HEK293 (cell line): ENCODE data around the gene ZNF236.

ENCODE experiments used
- CTCF ChIA-PET: fragments of 350-600 bp; formaldehyde crosslinking; extraction: SDS; loops from one replicate; lab custom pipeline; 2021; ENCODE audit warnings: antibody characterized with exemption; lab: Yijun Ruan, JAX
- POLR2A ChIA-PET: fragments of 300-600 bp; formaldehyde crosslinking; extraction: SDS; loops from one replicate; lab custom pipeline; 2020; ENCODE audit warnings: antibody characterized with exemption, inconsistent platforms; lab: Yijun Ruan, JAX
- H3K27ac ChIP-seq: fragments of 200-500 bp; sonication (Bioruptor generic); 2 replicates; pipeline ENCODE4 v1.5.1; 2014; ENCODE audit warnings: low read depth, low read length, control low read depth, inconsistent platforms; ENCODE audit errors: extremely low read depth
- H3K36me3 ChIP-seq, 2 experiments: fragments of 200-500 bp in 1 of 2; sonication (Bioruptor generic) in 1 of 2; 1 replicate in 1 of 2; 2 replicates in 1 of 2; pipeline ENCODE4 v1.5.1; 2014 to 2017; ENCODE audit warnings: inconsistent platforms in 2 of 2, low read length in 2 of 2; ENCODE audit not compliant: control insufficient read depth in 2 of 2, insufficient read depth in 1 of 2
- H3K4me1 ChIP-seq: fragments of 200-500 bp; sonication (Bioruptor generic); 2 replicates; pipeline ENCODE4 v1.5.1; 2014; ENCODE audit warnings: mild to moderate bottlenecking, low read length, inconsistent platforms; ENCODE audit not compliant: control insufficient read depth, insufficient read depth
- H3K4me3 ChIP-seq: 2 replicates; pipeline ENCODE4 v1.5.1; 2011; ENCODE audit warnings: low read depth, mild to moderate bottlenecking, control low read depth, low read length, moderate library complexity
- H3K9me3 ChIP-seq: fragments of 200-500 bp; sonication (Bioruptor generic); 2 replicates; pipeline ENCODE4 v1.5.1; 2014; ENCODE audit warnings: low read depth, low read length, inconsistent platforms; ENCODE audit not compliant: control insufficient read depth, insufficient read depth
- BCL11B ChIP-seq: fragments of 450-650 bp; formaldehyde crosslinking; IDR thresholded peaks from 2 replicates; pipeline ENCODE4 v1.5.1; 2016; ENCODE audit warnings: low read depth, missing biosample characterization, missing genetic modification characterization
- GLI2 ChIP-seq: fragments of 450-650 bp; formaldehyde crosslinking; IDR thresholded peaks from 2 replicates; pipeline ENCODE4; 2017; ENCODE audit warnings: missing biosample characterization, missing genetic modification characterization, low read depth, borderline replicate concordance
- ZBTB17 ChIP-seq: fragments of 450-650 bp; formaldehyde crosslinking; IDR thresholded peaks from 2 replicates; pipeline ENCODE4 v1.5.1; 2016; ENCODE audit warnings: missing biosample characterization, missing genetic modification characterization
- ZBTB20 ChIP-seq: fragments of 450-650 bp; formaldehyde crosslinking; IDR thresholded peaks from 2 replicates; pipeline ENCODE4 v1.5.1; 2016; ENCODE audit warnings: missing biosample characterization, missing genetic modification characterization
- ZFP3 ChIP-seq: fragments of 450-650 bp; formaldehyde crosslinking; IDR thresholded peaks from 2 replicates; pipeline ENCODE4 v1.5.1; 2016; ENCODE audit warnings: low read depth, missing biosample characterization, missing genetic modification characterization
- ZIC2 ChIP-seq: fragments of 450-650 bp; formaldehyde crosslinking; IDR thresholded peaks from 2 replicates; pipeline ENCODE4 v1.5.1; 2016; ENCODE audit warnings: missing biosample characterization, missing genetic modification characterization
- ZNF174 ChIP-seq: fragments of 450-650 bp; formaldehyde crosslinking; IDR thresholded peaks from 2 replicates; pipeline ENCODE4 v1.5.0; 2017; ENCODE audit warnings: missing biosample characterization, mild to moderate bottlenecking, missing genetic modification characterization
- ZNF202 ChIP-seq: fragments of 450-650 bp; formaldehyde crosslinking; IDR thresholded peaks from 2 replicates; pipeline ENCODE4 v1.5.1; 2016; ENCODE audit warnings: missing biosample characterization, missing genetic modification characterization, borderline replicate concordance
- ZNF324 ChIP-seq: fragments of 450-650 bp; formaldehyde crosslinking; IDR thresholded peaks from 2 replicates; pipeline ENCODE4 v1.5.1; 2016; ENCODE audit warnings: missing biosample characterization, missing genetic modification characterization
- ZNF335 ChIP-seq: fragments of 450-650 bp; formaldehyde crosslinking; conservative IDR thresholded peaks from 2 replicates; pipeline ENCODE4 v1.5.1; 2016; ENCODE audit warnings: missing biosample characterization, missing genetic modification characterization
- ZNF629 ChIP-seq: fragments of 450-650 bp; formaldehyde crosslinking; IDR thresholded peaks from 2 replicates; pipeline ENCODE4 v1.5.1; 2017; ENCODE audit warnings: missing biosample characterization, missing genetic modification characterization
- ZNF707 ChIP-seq: fragments of 450-650 bp; formaldehyde crosslinking; IDR thresholded peaks from 2 replicates; pipeline ENCODE4 v1.5.1; 2016; ENCODE audit warnings: missing biosample characterization, missing genetic modification characterization
- ZNF776 ChIP-seq: fragments of 450-650 bp; formaldehyde crosslinking; IDR thresholded peaks from 2 replicates; pipeline ENCODE4 v1.5.0; 2017; ENCODE audit warnings: missing biosample characterization, missing genetic modification characterization, borderline replicate concordance
- ZNF792 ChIP-seq: fragments of 450-650 bp; formaldehyde crosslinking; IDR thresholded peaks from 2 replicates; pipeline ENCODE4 v1.5.1; 2016; ENCODE audit warnings: missing biosample characterization, missing genetic modification characterization
- ZNF830 ChIP-seq: fragments of 450-650 bp; IDR thresholded peaks from 2 replicates; pipeline ENCODE4 v1.5.0; 2018; ENCODE audit warnings: missing biosample characterization, missing genetic modification characterization, low read depth, mild to moderate bottlenecking, moderate library complexity
- TF ChIP-seq, protein P1 (sequence below): fragments of 450-650 bp; formaldehyde crosslinking; IDR thresholded peaks from 2 replicates; pipeline ENCODE4 v1.5.1; 2017; ENCODE audit warnings: missing biosample characterization, missing genetic modification characterization

Gene ZNF236

DNA sequence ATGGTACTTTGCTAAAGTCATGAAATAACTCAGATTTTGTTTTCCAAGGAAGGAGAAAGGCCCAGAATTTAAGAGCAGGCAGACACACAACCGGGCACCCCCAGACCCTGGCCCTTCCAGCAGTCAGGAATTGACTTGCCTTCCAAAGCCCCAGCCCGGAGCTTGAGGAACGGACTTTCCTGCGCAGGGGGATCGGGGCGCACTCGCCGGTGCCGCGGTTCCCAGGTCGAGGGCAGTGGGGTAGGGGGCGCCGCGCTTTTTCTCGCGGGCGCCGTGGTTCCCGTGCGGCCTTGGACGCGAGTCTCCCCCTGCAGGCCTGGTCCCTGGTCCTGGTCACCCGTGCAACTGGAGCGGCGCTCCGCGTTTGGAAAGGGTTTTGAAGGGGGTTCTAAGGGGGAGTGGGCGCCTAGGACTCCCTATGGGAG is 1.2 kb downstream of the ZNF236 start:
- ChIA-PET POLR2A (interaction anchor here (1.0 kb wide), 1 partner anchor 21 kb away, joined by 3 read pairs; no protein-coding TSS in a partner anchor), CTCF (interaction anchor here (0.6 to 1.3 kb wide), 2 partner anchors 20 to 799 kb away, joined by 3 to 4 read pairs; no protein-coding TSS in a partner anchor)
- TF ChIP-seq ZNF202 (tag by site-specific recombination) = 0 out of 2 replicates have a peak, but pooled peaks have one; percentile 48
- no peak for TF ChIP-seq GLI2 (tag by site-specific recombination)
- TF ChIP-seq ZNF707 (tag by site-specific recombination) = no peak
- TF ChIP-seq ZFP3 (tag by site-specific recombination) = no peak
- TF ChIP-seq ZIC2 (tag by site-specific recombination) = no peak
- Histone ChIP-seq H3K9me3 (no peaks in the 10 kb centered on the region), H3K36me3 (no peaks in the 10 kb centered on the region; a peak in 1 of 3 replicates), H3K4me3 (peak overlapping the region; percentile 62), H3K4me1 (peaks cover 14% of the 10 kb centered on the region), H3K27ac (peak overlapping the region; percentile 98; the same call in 1 of the 2 replicates)

DNA sequence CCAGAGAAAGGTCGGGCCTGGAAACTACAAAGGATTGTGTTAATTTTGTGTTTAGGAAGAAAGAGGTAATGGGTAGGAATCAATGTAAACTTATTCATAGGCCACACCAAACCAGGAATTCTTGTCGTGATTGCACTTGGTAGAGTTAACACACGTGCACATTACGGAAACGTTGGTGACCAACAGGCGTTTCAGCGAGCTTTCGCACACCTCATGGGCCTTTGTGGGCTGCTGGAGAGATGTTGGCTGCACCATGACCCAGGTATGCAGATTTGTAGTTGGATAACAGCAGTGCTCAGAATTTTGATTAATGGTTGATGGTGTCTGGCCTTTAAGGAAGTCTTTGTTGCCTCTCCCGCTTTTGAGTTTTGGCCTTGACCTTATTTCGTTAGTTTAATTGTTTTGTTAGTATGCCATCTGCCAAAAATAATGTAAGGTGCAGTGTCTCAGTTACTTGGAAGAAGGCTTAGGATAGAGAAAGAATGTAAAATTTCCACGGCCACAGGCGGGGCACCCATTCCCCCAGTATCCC is 1.9 kb downstream of the ZNF236 start:
- H3K27ac ChIP-seq = peak overlapping the region; percentile 98
- TF ChIP-seq BCL11B (tag by site-specific recombination) = no peak
- no peak for TF ChIP-seq ZNF830
- TF ChIP-seq ZNF792 (tag by site-specific recombination) = no peak
- no peak for TF ChIP-seq ZNF629 (tag by site-specific recombination)
- CTCF ChIA-PET = interaction anchor here (0.8 to 1.3 kb wide), 2 partner anchors 21 to 48 kb away, joined by 4 read pairs; no protein-coding TSS in a partner anchor
- H3K4me3 ChIP-seq = no peak overlapping the region
- peaks cover 14% of the 10 kb centered on the region for H3K4me1 ChIP-seq
- POLR2A ChIA-PET = no interaction called here
- no peaks in the 10 kb centered on the region; a peak in 1 of 3 replicates for H3K36me3 ChIP-seq
- no peaks in the 10 kb centered on the region for H3K9me3 ChIP-seq

DNA sequence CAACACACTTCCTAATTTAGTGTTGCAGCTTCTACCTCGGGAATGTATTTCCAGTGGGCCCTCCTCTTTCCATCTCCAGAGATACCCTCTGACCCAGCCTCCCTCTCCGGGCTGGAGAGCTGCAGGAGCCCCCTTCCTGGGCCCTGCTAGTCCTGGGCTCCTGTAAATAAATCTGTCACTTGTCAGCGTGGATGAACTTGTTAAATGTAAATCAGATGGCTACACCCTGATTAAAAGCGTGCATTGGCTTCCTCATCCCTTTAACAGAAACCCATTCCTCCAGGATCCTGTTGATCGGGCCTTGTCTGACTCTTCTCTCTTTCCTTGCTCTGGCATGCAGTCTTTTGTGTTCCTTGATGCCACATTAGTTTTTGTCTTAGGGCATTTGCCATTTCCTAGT is 2.4 kb downstream of the ZNF236 start:
- ChIA-PET POLR2A (no interaction called here), CTCF (interaction anchor here (0.8 to 1.3 kb wide), 2 partner anchors 21 to 48 kb away, joined by 4 read pairs; no protein-coding TSS in a partner anchor)
- Histone ChIP-seq H3K4me3 (no peak overlapping the region), H3K36me3 (no peaks in the 10 kb centered on the region; a peak in 1 of 3 replicates), H3K4me1 (peaks cover 16% of the 10 kb centered on the region), H3K9me3 (no peaks in the 10 kb centered on the region), H3K27ac (peak overlapping the region; percentile 20)
- TF ChIP-seq ZNF335 (tag by site-specific recombination) (no peak), ZBTB17 (tag by site-specific recombination) (peak; percentile 24; the same call in 1 of the 2 replicates), ZNF324 (tag by site-specific recombination) (no peak), BCL11B (tag by site-specific recombination) (no peak), ZBTB20 (tag by site-specific recombination) (no peak), ZNF776 (tag by site-specific recombination) (no peak)
- TF ChIP-seq, all 188 proteins: peak for 1

DNA sequence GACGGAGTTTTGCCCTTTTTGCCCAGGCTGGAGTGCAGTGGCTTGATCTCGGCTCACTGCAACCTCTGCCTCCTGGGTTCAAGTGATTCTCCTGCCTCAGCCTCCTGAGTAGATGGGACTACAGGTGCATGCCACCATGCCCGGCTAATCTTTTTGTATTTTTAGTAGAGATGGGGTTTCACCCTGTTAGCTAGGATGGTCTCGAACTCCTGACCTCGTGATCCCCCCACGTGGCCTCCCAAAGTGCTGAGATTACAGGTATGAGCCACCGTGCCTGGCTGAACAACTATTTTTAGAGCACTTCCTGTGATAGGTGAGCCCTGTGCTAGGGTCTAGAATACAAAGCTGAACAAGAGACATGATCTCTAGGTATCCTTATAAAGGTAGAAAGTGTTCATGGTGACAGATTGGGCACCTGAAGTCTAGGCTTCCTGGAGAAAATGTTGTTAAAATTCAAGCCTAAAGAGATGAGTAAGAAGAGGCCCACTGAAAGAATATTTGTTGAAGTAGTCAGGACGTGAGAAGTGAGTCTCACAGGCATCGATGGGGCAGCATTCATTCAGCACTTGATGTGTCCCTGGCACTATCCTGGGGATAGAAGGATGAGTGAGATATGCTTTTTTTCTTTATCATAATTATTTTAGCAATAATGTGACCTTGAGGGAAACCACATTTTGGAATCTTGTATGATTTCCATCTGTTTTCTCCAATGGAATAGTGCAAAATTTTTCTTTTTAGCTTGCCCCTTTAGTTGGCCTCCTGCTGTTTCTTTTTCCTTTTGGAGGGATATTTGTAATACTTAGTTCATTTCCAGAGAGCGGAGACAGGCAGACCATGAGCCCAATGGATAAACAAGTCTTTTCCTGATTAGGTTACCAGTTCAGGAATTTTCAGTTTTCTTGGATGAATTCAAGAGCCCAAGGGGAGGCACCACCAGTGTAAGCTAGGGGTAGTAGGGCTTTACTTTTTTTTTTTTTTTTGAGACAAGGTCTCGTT is 5.1 kb downstream of the ZNF236 start:
- TF ChIP-seq ZNF174 = no peak
- TF ChIP-seq, protein P1, sequence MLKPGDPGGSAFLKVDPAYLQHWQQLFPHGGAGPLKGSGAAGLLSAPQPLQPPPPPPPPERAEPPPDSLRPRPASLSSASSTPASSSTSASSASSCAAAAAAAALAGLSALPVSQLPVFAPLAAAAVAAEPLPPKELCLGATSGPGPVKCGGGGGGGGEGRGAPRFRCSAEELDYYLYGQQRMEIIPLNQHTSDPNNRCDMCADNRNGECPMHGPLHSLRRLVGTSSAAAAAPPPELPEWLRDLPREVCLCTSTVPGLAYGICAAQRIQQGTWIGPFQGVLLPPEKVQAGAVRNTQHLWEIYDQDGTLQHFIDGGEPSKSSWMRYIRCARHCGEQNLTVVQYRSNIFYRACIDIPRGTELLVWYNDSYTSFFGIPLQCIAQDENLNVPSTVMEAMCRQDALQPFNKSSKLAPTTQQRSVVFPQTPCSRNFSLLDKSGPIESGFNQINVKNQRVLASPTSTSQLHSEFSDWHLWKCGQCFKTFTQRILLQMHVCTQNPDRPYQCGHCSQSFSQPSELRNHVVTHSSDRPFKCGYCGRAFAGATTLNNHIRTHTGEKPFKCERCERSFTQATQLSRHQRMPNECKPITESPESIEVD (tag by site-specific recombination) = 0 out of 2 replicates have a peak, but pooled peaks have one; percentile 46
- Histone ChIP-seq H3K4me1 (peaks cover 14% of the 10 kb centered on the region), H3K4me3 (no peak overlapping the region), H3K36me3 (no peaks in the 10 kb centered on the region; a peak in 1 of 3 replicates), H3K27ac (no peak overlapping the region), H3K9me3 (no peaks in the 10 kb centered on the region)
- POLR2A ChIA-PET = no interaction called here
- CTCF ChIA-PET = interaction anchor here (2.6 kb wide), 1 partner anchor 25 kb away, joined by 16 read pairs; no protein-coding TSS in a partner anchor
